ENCODE measurements around the gene KLF1. TPM values are rescaled to one million over a fixed set of nuclear protein-coding genes. Genes with fewer than 3 reads are reported as not detected.

The KLF1 gene
- total and polyA plus RNA-seq, 2 of the 13 experiments (the other 11 are each of a cell fraction or from before 2014, with no cell fraction given) = not detected

- TF ChIP-seq ZBTB4 (CRISPR knock-in tag; IDR thresholded peaks at IDR 0.05; ENCODE audit: borderline replicate concordance) (peak; percentile 56; the same call in 1 of the 2 replicates), ARNT2 (CRISPR knock-in tag; IDR thresholded peaks at IDR 0.05; ENCODE audit: low read depth) (peak; percentile 69; the same call in 1 of the 2 replicates), FOXP4 (CRISPR knock-in tag; IDR thresholded peaks at IDR 0.05) (no peak), ZNF496 (CRISPR knock-in tag; IDR thresholded peaks at IDR 0.05; ENCODE audit: insufficient replicate concordance) (no peak), ZXDC (CRISPR knock-in tag; IDR thresholded peaks at IDR 0.05) (no peak), ZNF768 (CRISPR knock-in tag; IDR thresholded peaks at IDR 0.05) (peak; percentile 36; the same call in 1 of the 2 replicates), ZNF780A (CRISPR knock-in tag; IDR thresholded peaks at IDR 0.05) (no peak), KDM1A (CRISPR knock-in tag; IDR thresholded peaks at IDR 0.05) (no peak), ZNF670 (CRISPR knock-in tag; IDR thresholded peaks at IDR 0.05; ENCODE audit: borderline replicate concordance) (no peak), RAD51 (IDR thresholded peaks at IDR 0.05; ENCODE audit: borderline replicate concordance) (no peak), MLX (CRISPR knock-in tag; IDR thresholded peaks at IDR 0.05) (no peak), PCBP1 (IDR thresholded peaks at IDR 0.05; ENCODE audit: borderline replicate concordance, low read depth, low read length) (no peak), ZNF468 (CRISPR knock-in tag; IDR thresholded peaks at IDR 0.05) (0 out of 2 replicates have a peak, but pooled peaks have one; percentile 22), ZNF512 (CRISPR knock-in tag; IDR thresholded peaks at IDR 0.05) (no peak), ZNF263 (CRISPR knock-in tag; IDR thresholded peaks at IDR 0.05) (peak; percentile 20; the same call in 1 of the 2 replicates), TFAP4 (IDR thresholded peaks at IDR 0.05; ENCODE audit: borderline replicate concordance, low read depth) (no peak)
Observed at GRCh38 chr19:12847159-12848139, 39.6 kb downstream of the KLF1 start (continued).
